Mesenchymal stem cell (in vitro differentiated cells and primary cell): Measurements from ENCODE around the gene C16orf78.

ENCODE experiments used
- DNase-seq: peaks from one replicate; pipeline ENCODE4 v3.0.0-alpha.2; 2013
- H2AFZ ChIP-seq: one replicate; pipeline ENCODE4 v1.6.1; 2013; ENCODE audit warnings: low read depth, mild to moderate bottlenecking, control low read depth, inconsistent platforms, low read length, moderate library complexity
- H2AK5ac ChIP-seq: 2 replicates; pipeline ENCODE4 v1.6.1; 2013; ENCODE audit warnings: low read length, moderate library complexity, mild to moderate bottlenecking, inconsistent platforms; ENCODE audit not compliant: severe bottlenecking
- H2BK120ac ChIP-seq: one replicate; pipeline ENCODE4 v1.6.1; 2013; ENCODE audit warnings: low read depth, mild to moderate bottlenecking, inconsistent platforms, low read length, moderate library complexity
- H2BK12ac ChIP-seq, 2 experiments: one replicate each; pipeline ENCODE4 v1.6.1; 2013; ENCODE audit warnings: inconsistent platforms in 2 of 2, low read length in 2 of 2, mild to moderate bottlenecking in 2 of 2, moderate library complexity in 2 of 2, control low read depth in 1 of 2
- H2BK15ac ChIP-seq: one replicate; pipeline ENCODE4 v1.6.1; 2013; ENCODE audit warnings: mild to moderate bottlenecking, low read depth, inconsistent platforms; ENCODE audit not compliant: poor library complexity, severe bottlenecking
- H2BK5ac ChIP-seq: 2 replicates; pipeline ENCODE4 v1.6.1; 2013; ENCODE audit warnings: low read depth, mild to moderate bottlenecking, low read length, control low read depth, inconsistent platforms; ENCODE audit not compliant: poor library complexity, severe bottlenecking
- H3K14ac ChIP-seq, 2 experiments: one replicate each; pipeline ENCODE4 v1.6.1; 2013; ENCODE audit warnings: inconsistent platforms in 2 of 2, low read length in 2 of 2, control low read depth in 1 of 2, mild to moderate bottlenecking in 1 of 2, moderate library complexity in 1 of 2
- H3K18ac ChIP-seq, 2 experiments: one replicate each; pipeline ENCODE4 v1.6.1; 2013; ENCODE audit warnings: inconsistent platforms in 2 of 2, low read length in 2 of 2, control low read depth in 1 of 2, low read depth in 1 of 2, mild to moderate bottlenecking in 1 of 2
- H3K23ac ChIP-seq, 2 experiments: one replicate each; pipeline ENCODE4 v1.6.1; 2013; ENCODE audit warnings: inconsistent platforms in 2 of 2, low read length in 2 of 2, mild to moderate bottlenecking in 2 of 2, moderate library complexity in 2 of 2, control low read depth in 1 of 2
- H3K27ac ChIP-seq: 2 replicates; pipeline ENCODE4 v1.5.1; 2013; ENCODE audit warnings: mild to moderate bottlenecking, moderate library complexity, low read length, control low read depth, inconsistent platforms; ENCODE audit not compliant: poor library complexity, severe bottlenecking
- H3K27me3 ChIP-seq, 2 experiments: 2 replicates each; pipeline versions ENCODE4 v1.6.1 to v1.7.0; 2013; ENCODE audit warnings: low read length in 2 of 2, mild to moderate bottlenecking in 2 of 2, moderate library complexity in 2 of 2, control low read depth in 1 of 2, inconsistent platforms in 1 of 2; ENCODE audit not compliant: control insufficient read depth in 1 of 2, insufficient read depth in 1 of 2
- H3K36me3 ChIP-seq, 2 experiments: 2 replicates each; pipeline versions ENCODE4 v1.6.1 to v1.7.0; 2013; ENCODE audit warnings: low read length in 2 of 2, control low read depth in 1 of 2, inconsistent platforms in 1 of 2, low read depth in 1 of 2, mild to moderate bottlenecking in 1 of 2; ENCODE audit not compliant: insufficient read depth in 2 of 2, control insufficient read depth in 1 of 2
- H3K4ac ChIP-seq, 2 experiments: one replicate each; pipeline ENCODE4 v1.6.1; 2013; ENCODE audit warnings: inconsistent platforms in 2 of 2, low read length in 2 of 2, mild to moderate bottlenecking in 2 of 2, moderate library complexity in 2 of 2, control low read depth in 1 of 2, low read depth in 1 of 2
- H3K4me1 ChIP-seq: 2 replicates; pipeline ENCODE4 v1.6.1; 2013; ENCODE audit warnings: low read depth, low read length, control low read depth; ENCODE audit not compliant: control insufficient read depth, insufficient read depth
- H3K4me2 ChIP-seq: 2 replicates; pipeline ENCODE4 v1.6.1; 2013; ENCODE audit warnings: low read length, mild to moderate bottlenecking, inconsistent platforms; ENCODE audit not compliant: poor library complexity, severe bottlenecking
- H3K4me3 ChIP-seq, 2 experiments: 2 replicates each; pipeline versions ENCODE4 v1.5.1 to v1.7.0; 2013; ENCODE audit warnings: low read length in 2 of 2, mild to moderate bottlenecking in 2 of 2, control low read depth in 1 of 2, low read depth in 1 of 2; ENCODE audit not compliant: insufficient read depth in 1 of 2
- H3K79me1 ChIP-seq: replicated peaks from 2 replicates; pipeline ENCODE4 v1.6.1; 2013; ENCODE audit warnings: mild to moderate bottlenecking, control low read depth, low read length, inconsistent platforms; ENCODE audit not compliant: poor library complexity, severe bottlenecking
- H3K9ac ChIP-seq: 2 replicates; pipeline ENCODE4 v1.7.0; 2013; ENCODE audit warnings: mild to moderate bottlenecking, low read length, moderate library complexity
- H3K9me3 ChIP-seq: 2 replicates; pipeline ENCODE4 v1.7.0; 2013; ENCODE audit warnings: mild to moderate bottlenecking, low read length; ENCODE audit not compliant: control insufficient read depth
- H4K8ac ChIP-seq: one replicate; pipeline ENCODE4 v1.6.1; 2013; ENCODE audit warnings: inconsistent platforms, mild to moderate bottlenecking, low read length, moderate library complexity
- H4K91ac ChIP-seq: one replicate; pipeline ENCODE4 v1.6.1; 2013; ENCODE audit warnings: mild to moderate bottlenecking, low read length, inconsistent platforms
- WGBS: methylation state at CpG from one replicate; pipeline ENCODE4 v1.1.7; 2013; ENCODE audit warnings: mixed read lengths; 5-methylcytosine and 5-hydroxymethylcytosine counted together

The C16orf78 gene

GRCh38 chr16:49365711-49366509 is 7.7 kb upstream of the C16orf78 start:
- Histone ChIP-seq H4K8ac (no peak overlapping the region), H3K23ac (no peak overlapping the region), H3K9me3 (no peaks in the 10 kb centered on the region), H2AFZ (no peak overlapping the region), H3K14ac (no peak overlapping the region), H3K9ac (no peak overlapping the region), H3K4ac (no peak overlapping the region), H3K79me1 (no peaks in the 10 kb centered on the region), H4K91ac (no peak overlapping the region), H3K27ac (no peak overlapping the region), H3K27me3 (peaks cover 0 to 3% of the 10 kb centered on the region in 2 experiments), H2BK12ac (no peak overlapping the region), H2AK5ac (no peak overlapping the region), H3K4me3 (no peak overlapping the region), H2BK120ac (no peak overlapping the region), H2BK15ac (no peak overlapping the region), H3K18ac (no peak overlapping the region), H2BK5ac (no peak overlapping the region), H3K36me3 (no peaks in the 10 kb centered on the region), H3K4me2 (no peak overlapping the region), H3K4me1 (no peaks in the 10 kb centered on the region)
- no peak for DNase-seq
- WGBS: 82% methylated on average over 3 of the region's 4 CpGs

GRCh38 chr16:49366669-49367068 is 6.9 kb upstream of the C16orf78 start:
- Histone ChIP-seq H2BK15ac (no peak overlapping the region), H3K9ac (no peak overlapping the region), H2AK5ac (no peak overlapping the region), H3K27ac (no peak overlapping the region), H2BK12ac (no peak overlapping the region), H3K14ac (no peak overlapping the region), H3K4ac (no peak overlapping the region), H3K9me3 (no peaks in the 10 kb centered on the region), H3K18ac (no peak overlapping the region), H2BK120ac (no peak overlapping the region), H3K4me3 (no peak overlapping the region), H3K79me1 (no peaks in the 10 kb centered on the region), H2BK5ac (no peak overlapping the region), H3K23ac (no peak overlapping the region), H2AFZ (no peak overlapping the region), H4K8ac (no peak overlapping the region), H3K4me1 (no peaks in the 10 kb centered on the region), H4K91ac (no peak overlapping the region), H3K36me3 (no peaks in the 10 kb centered on the region), H3K27me3 (peaks cover 0 to 3% of the 10 kb centered on the region in 2 experiments), H3K4me2 (no peak overlapping the region)
- DNase-seq: no peak
- 59% methylated on average over 2 of the region's 3 CpGs for WGBS

GRCh38 chr16:49369651-49370611 is 3.7 kb upstream of the C16orf78 start:
- WGBS: 35% methylated on average over 3 of the region's 3 CpGs
- Histone ChIP-seq H2BK12ac (no peak overlapping the region), H3K4ac (no peak overlapping the region), H3K14ac (no peak overlapping the region), H3K27ac (no peak overlapping the region), H2BK5ac (no peak overlapping the region), H3K36me3 (no peaks in the 10 kb centered on the region), H3K9ac (no peak overlapping the region), H4K91ac (no peak overlapping the region), H3K79me1 (no peaks in the 10 kb centered on the region), H2BK120ac (no peak overlapping the region), H3K4me3 (no peak overlapping the region), H2BK15ac (no peak overlapping the region), H3K4me2 (no peak overlapping the region), H4K8ac (no peak overlapping the region), H3K4me1 (no peaks in the 10 kb centered on the region), H3K27me3 (peaks cover 0 to 3% of the 10 kb centered on the region in 2 experiments), H3K23ac (no peak overlapping the region), H3K9me3 (no peaks in the 10 kb centered on the region), H2AK5ac (no peak overlapping the region), H3K18ac (no peak overlapping the region), H2AFZ (no peak overlapping the region)
- DNase-seq: no peak

GRCh38 chr16:49376206-49376605 is 2.6 kb downstream of the C16orf78 start:
- Histone ChIP-seq H3K23ac (no peak overlapping the region), H3K4me3 (no peak overlapping the region), H3K9ac (no peak overlapping the region), H2AK5ac (no peak overlapping the region), H3K27me3 (no peaks in the 10 kb centered on the region), H2BK5ac (no peak overlapping the region), H2BK120ac (no peak overlapping the region), H3K18ac (no peak overlapping the region), H3K4me1 (no peaks in the 10 kb centered on the region), H2AFZ (no peak overlapping the region), H2BK12ac (no peak overlapping the region), H3K4ac (no peak overlapping the region), H3K9me3 (no peaks in the 10 kb centered on the region), H3K4me2 (no peak overlapping the region), H2BK15ac (no peak overlapping the region), H4K8ac (no peak overlapping the region), H3K79me1 (no peaks in the 10 kb centered on the region), H4K91ac (no peak overlapping the region), H3K27ac (no peak overlapping the region), H3K36me3 (no peaks in the 10 kb centered on the region), H3K14ac (no peak overlapping the region)
- no peak for DNase-seq
- 75% methylated on average over 4 of the region's 4 CpGs for WGBS
